Keratinocyte (primary cell): ENCODE data around the gene ROPN1. TPM values are rescaled to one million over a fixed set of nuclear protein-coding genes. Genes with fewer than 3 reads are reported as not detected.

Experiments used
- DNase-seq: peaks from one replicate; pipeline ENCODE4 v3.0.0-alpha.2; 2011; ENCODE audit warnings: low read depth, missing footprints, low spot score
- FAIRE-seq: peaks from 2 replicates; lab custom pipeline; 2011; peaks lifted over from hg19 to GRCh38; lab: Jason Lieb, UNC
- H2AFZ ChIP-seq: 2 replicates; pipeline ENCODE4 v1.6.0; 2012; ENCODE audit warnings: low read length, control low read depth, inconsistent platforms; ENCODE audit not compliant: control insufficient read depth
- H3K27ac ChIP-seq: 2 replicates; pipeline ENCODE4 v1.5.1; 2011; ENCODE audit warnings: low read length; ENCODE audit not compliant: control insufficient read depth, insufficient read depth
- H3K27me3 ChIP-seq: 3 replicates; pipeline ENCODE4 v1.6.0; 2011; ENCODE audit warnings: low read length; ENCODE audit not compliant: control insufficient read depth, insufficient read depth; ENCODE audit errors: extremely low read depth
- H3K36me3 ChIP-seq, 2 experiments: 2 replicates in 1 of 2; 3 replicates in 1 of 2; pipeline ENCODE4 v1.5.1; 2011; ENCODE audit warnings: low read length in 2 of 2, mild to moderate bottlenecking in 1 of 2; ENCODE audit not compliant: control insufficient read depth in 2 of 2, insufficient read depth in 2 of 2; ENCODE audit errors: extremely low read depth in 1 of 2
- H3K4me1 ChIP-seq: 3 replicates; pipeline ENCODE4 v1.5.1; 2011; ENCODE audit warnings: low read length; ENCODE audit not compliant: control insufficient read depth, insufficient read depth; ENCODE audit errors: extremely low read depth
- H3K4me2 ChIP-seq: 3 replicates; pipeline ENCODE4 v1.6.0; 2011; ENCODE audit warnings: low read depth, low read length; ENCODE audit not compliant: control insufficient read depth, insufficient read depth; ENCODE audit errors: extremely low read depth
- H3K4me3 ChIP-seq, 3 experiments: fragments of 200-600 bp in 1 of 3; sonication (generic) in 1 of 3; 2 replicates in 2 of 3; 3 replicates in 1 of 3; pipeline ENCODE4 v1.5.1; 2011 to 2016; ENCODE audit warnings: low read length in 3 of 3, mild to moderate bottlenecking in 3 of 3, control low read depth in 2 of 3, inconsistent platforms in 1 of 3, low read depth in 1 of 3, mixed read lengths in 1 of 3, mixed run types in 1 of 3, moderate library complexity in 1 of 3; ENCODE audit not compliant: control insufficient read depth in 2 of 3, insufficient read depth in 2 of 3; ENCODE audit errors: extremely low read depth in 1 of 3
- H3K79me2 ChIP-seq: 2 replicates; pipeline ENCODE4 v1.6.0; 2012; ENCODE audit warnings: low read length; ENCODE audit not compliant: control insufficient read depth, insufficient read depth
- H3K9ac ChIP-seq: 3 replicates; pipeline ENCODE4 v1.6.0; 2011; ENCODE audit warnings: low read length; ENCODE audit not compliant: control insufficient read depth, insufficient read depth; ENCODE audit errors: extremely low read depth
- H3K9me1 ChIP-seq: 3 replicates; pipeline ENCODE4 v1.6.0; 2011; ENCODE audit warnings: low read length; ENCODE audit not compliant: control insufficient read depth, insufficient read depth; ENCODE audit errors: extremely low read depth
- H3K9me3 ChIP-seq: 2 replicates; pipeline ENCODE4 v1.5.1; 2012; ENCODE audit warnings: low read depth, low read length; ENCODE audit not compliant: control insufficient read depth
- H4K20me1 ChIP-seq: 3 replicates; pipeline ENCODE4 v1.6.0; 2011; ENCODE audit warnings: low read length; ENCODE audit not compliant: control insufficient read depth, insufficient read depth; ENCODE audit errors: extremely low read depth
- CTCF ChIP-seq, 3 experiments: IDR thresholded peaks in 1 of 3; conservative IDR thresholded peaks in 1 of 3; optimal IDR thresholded peaks in 1 of 3; 2 replicates in 2 of 3; 3 replicates in 1 of 3; pipeline versions ENCODE3 to v1.5.1; 2011; ENCODE audit warnings: low read length in 3 of 3, mild to moderate bottlenecking in 3 of 3, moderate library complexity in 2 of 3, control low read depth in 1 of 3, inconsistent platforms in 1 of 3; ENCODE audit not compliant: insufficient read depth in 2 of 3; ENCODE audit errors: extremely low read depth in 1 of 3
- EZH2 ChIP-seq: IDR thresholded peaks from one replicate; pipeline ENCODE4 v1.6.1; 2012; ENCODE audit warnings: inconsistent platforms, mild to moderate bottlenecking, low read length, moderate library complexity
- dilution Hi-C: fragments of 300-500 bp; cut with MboI; formaldehyde crosslinking; loops from one replicate; pipeline ENCODE4 v1.7.0; 2020; ENCODE audit warnings: low sequenced_read_pairs; ENCODE audit not compliant: extremely low pct_ligation_motif_present
- polyA plus RNA-seq, 5 experiments: library from polyadenylated mRNA; depleted of rRNA in 3 of 5; stranded (reverse) in 3 of 5; stranded (forward) in 1 of 5; unstranded in 1 of 5; fragments of >200 nt; gene quantifications; 1 replicate in 1 of 5; 2 replicates in 3 of 5; 3 replicates in 1 of 5; pipeline versions ENCODE4 v1.2.1 to v1.2.3, GENCODE V29; 2011 to 2012; ENCODE audit warnings: missing spikeins in 2 of 5, low read depth in 1 of 5, low replicate concordance in 1 of 5

ROPN1 gene
- polyA plus RNA-seq, 1 donor (not counting 4 experiments of a cell fraction or from before 2014, with no cell fraction given): 0.62 TPM

DNA sequence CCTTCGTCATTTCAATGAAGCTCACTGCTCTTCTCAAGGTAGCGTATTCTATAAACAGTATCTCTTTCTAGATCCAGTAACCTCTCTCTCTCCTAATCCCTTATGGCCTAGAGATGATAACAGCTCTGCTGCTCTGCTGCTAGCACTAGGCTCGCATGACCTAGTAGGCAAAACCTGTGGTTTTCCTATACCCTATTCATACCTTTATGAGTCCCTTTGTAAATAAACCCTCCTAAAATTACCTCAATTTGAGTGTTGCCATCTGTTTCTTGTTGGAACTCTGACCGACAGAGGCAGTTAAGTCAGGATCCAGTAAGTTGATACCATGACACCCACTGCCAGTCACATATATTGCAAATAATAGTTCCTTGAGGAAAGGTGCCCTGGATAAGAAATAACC lies 38.2 kb downstream of the ROPN1 start:
- TF ChIP-seq EZH2: no peak
- no peak for TF ChIP-seq CTCF (optimal IDR thresholded peaks at IDR 0.05 in 1 of 3, IDR thresholded peaks at IDR 0.05 in 1 of 3, conservative IDR thresholded peaks at IDR 0.05 in 1 of 3; ENCODE audit: extremely low read depth in 1 of 3, insufficient read depth in 2 of 3, low read length in 3 of 3)
- H3K9me1 ChIP-seq: no peaks in the 10 kb centered on the region
- H3K4me3 ChIP-seq: no peak overlapping the region
- no peaks in the 10 kb centered on the region for H3K9me3 ChIP-seq
- H2AFZ ChIP-seq: no peak overlapping the region
- dilution Hi-C loops: no loop called here
- H3K4me2 ChIP-seq: no peak overlapping the region
- DNase-seq (no peak), FAIRE-seq (no peak)
- H3K36me3 ChIP-seq: peaks cover 3 to 7% of the 10 kb centered on the region in 2 experiments
- peaks cover 6% of the 10 kb centered on the region for H3K4me1 ChIP-seq
- no peak overlapping the region for H3K9ac ChIP-seq
- no peaks in the 10 kb centered on the region for H3K27me3 ChIP-seq
- no peak overlapping the region for H3K27ac ChIP-seq
- peaks cover 4% of the 10 kb centered on the region for H3K79me2 ChIP-seq
- H4K20me1 ChIP-seq: no peaks in the 10 kb centered on the region

DNA sequence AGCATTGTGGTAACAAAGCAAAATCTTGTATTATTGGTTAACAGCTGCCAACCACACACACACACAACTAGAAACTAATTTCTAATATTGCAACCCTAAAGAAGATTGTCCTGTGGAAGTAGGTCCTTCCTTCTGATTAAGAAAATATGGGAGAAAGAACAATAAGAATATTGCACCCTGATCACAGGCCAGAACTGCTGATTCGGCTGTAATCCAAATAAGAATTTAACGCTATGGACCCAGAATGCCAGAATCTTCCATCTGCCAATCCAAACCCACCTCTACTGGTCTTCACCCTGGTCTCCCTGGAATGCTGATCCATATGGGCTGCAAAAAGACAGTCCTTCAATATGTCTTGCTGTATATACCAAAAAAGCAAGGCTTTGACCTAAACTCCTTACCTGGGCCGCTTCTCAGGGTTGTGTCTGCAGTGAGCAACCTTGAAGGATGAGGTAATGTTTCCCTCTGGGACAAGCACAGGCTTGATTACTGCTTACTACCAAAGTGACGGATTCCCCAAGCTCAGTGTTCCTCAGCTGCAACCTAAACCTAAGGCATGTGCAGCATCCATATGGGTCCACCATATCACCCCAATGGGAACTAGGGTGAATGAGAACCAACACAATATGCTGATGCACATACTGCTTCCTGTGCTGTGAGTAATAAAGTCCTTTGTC lies 38.9 kb downstream of the ROPN1 start:
- Histone ChIP-seq H3K9me1 (no peaks in the 10 kb centered on the region), H3K27ac (no peak overlapping the region), H3K4me1 (peaks cover 6% of the 10 kb centered on the region), H4K20me1 (no peaks in the 10 kb centered on the region), H3K27me3 (no peaks in the 10 kb centered on the region), H3K4me2 (no peak overlapping the region), H2AFZ (no peak overlapping the region), H3K36me3 (peaks cover 5 to 7% of the 10 kb centered on the region in 2 experiments), H3K79me2 (peaks cover 2% of the 10 kb centered on the region), H3K9me3 (no peaks in the 10 kb centered on the region), H3K4me3 (no peak overlapping the region), H3K9ac (no peak overlapping the region)
- peak; percentile 11 for DNase-seq
- dilution Hi-C loops: no loop called here
- TF ChIP-seq CTCF (optimal IDR thresholded peaks at IDR 0.05 in 1 of 3, IDR thresholded peaks at IDR 0.05 in 1 of 3, conservative IDR thresholded peaks at IDR 0.05 in 1 of 3; ENCODE audit: extremely low read depth in 1 of 3, insufficient read depth in 2 of 3, low read length in 3 of 3) (no peak), EZH2 (no peak)
- peak; percentile 81 for FAIRE-seq
